HEK293 (cell line): ENCODE measurements around the gene GPR17.

Experiments used
- CTCF ChIA-PET: fragments of 350-600 bp; formaldehyde crosslinking; extraction: SDS; loops from one replicate; lab custom pipeline; 2021; ENCODE audit warnings: antibody characterized with exemption; lab: Yijun Ruan, JAX
- POLR2A ChIA-PET: fragments of 300-600 bp; formaldehyde crosslinking; extraction: SDS; loops from one replicate; lab custom pipeline; 2020; ENCODE audit warnings: antibody characterized with exemption, inconsistent platforms; lab: Yijun Ruan, JAX
- H3K27ac ChIP-seq: fragments of 200-500 bp; sonication (Bioruptor generic); 2 replicates; pipeline ENCODE4 v1.5.1; 2014; ENCODE audit warnings: low read depth, low read length, control low read depth, inconsistent platforms; ENCODE audit errors: extremely low read depth
- H3K36me3 ChIP-seq, 2 experiments: fragments of 200-500 bp in 1 of 2; sonication (Bioruptor generic) in 1 of 2; 1 replicate in 1 of 2; 2 replicates in 1 of 2; pipeline ENCODE4 v1.5.1; 2014 to 2017; ENCODE audit warnings: inconsistent platforms in 2 of 2, low read length in 2 of 2; ENCODE audit not compliant: control insufficient read depth in 2 of 2, insufficient read depth in 1 of 2
- H3K4me1 ChIP-seq: fragments of 200-500 bp; sonication (Bioruptor generic); 2 replicates; pipeline ENCODE4 v1.5.1; 2014; ENCODE audit warnings: mild to moderate bottlenecking, low read length, inconsistent platforms; ENCODE audit not compliant: control insufficient read depth, insufficient read depth
- H3K4me3 ChIP-seq: 2 replicates; pipeline ENCODE4 v1.5.1; 2011; ENCODE audit warnings: low read depth, mild to moderate bottlenecking, control low read depth, low read length, moderate library complexity
- H3K9me3 ChIP-seq: fragments of 200-500 bp; sonication (Bioruptor generic); 2 replicates; pipeline ENCODE4 v1.5.1; 2014; ENCODE audit warnings: low read depth, low read length, inconsistent platforms; ENCODE audit not compliant: control insufficient read depth, insufficient read depth
- BCL11A ChIP-seq: fragments of 450-650 bp; formaldehyde crosslinking; IDR thresholded peaks from 2 replicates; pipeline ENCODE4 v1.5.1; 2016; ENCODE audit warnings: low read depth, missing biosample characterization, missing genetic modification characterization
- GLIS2 ChIP-seq: fragments of 450-650 bp; formaldehyde crosslinking; IDR thresholded peaks from 2 replicates; pipeline ENCODE4 v1.5.1; 2016; ENCODE audit warnings: missing biosample characterization, missing genetic modification characterization
- SCRT1 ChIP-seq: fragments of 450-650 bp; formaldehyde crosslinking; IDR thresholded peaks from 2 replicates; pipeline ENCODE4 v1.5.1; 2016; ENCODE audit warnings: missing biosample characterization, missing genetic modification characterization, borderline replicate concordance
- SETDB1 ChIP-seq: IDR thresholded peaks from one replicate; pipeline ENCODE4 v1.6.1; 2017; ENCODE audit warnings: mild to moderate bottlenecking, low read length, moderate library complexity, mixed read lengths; ENCODE audit not compliant: insufficient read length
- SP3 ChIP-seq: fragments of 450-650 bp; formaldehyde crosslinking; IDR thresholded peaks from 2 replicates; pipeline ENCODE4 v1.5.1; 2016; ENCODE audit warnings: missing biosample characterization, missing genetic modification characterization
- WT1 ChIP-seq: fragments of 450-650 bp; formaldehyde crosslinking; IDR thresholded peaks from 2 replicates; pipeline ENCODE4 v1.5.1; 2016; ENCODE audit warnings: missing biosample characterization, missing genetic modification characterization
- ZFHX2 ChIP-seq: fragments of 450-650 bp; formaldehyde crosslinking; conservative IDR thresholded peaks from 2 replicates; pipeline ENCODE4 v1.5.1; 2016; ENCODE audit warnings: missing biosample characterization, missing genetic modification characterization
- ZFP41 ChIP-seq: fragments of 450-650 bp; formaldehyde crosslinking; IDR thresholded peaks from 2 replicates; pipeline ENCODE4 v1.5.1; 2016; ENCODE audit warnings: missing biosample characterization, missing genetic modification characterization, borderline replicate concordance
- ZNF133 ChIP-seq: fragments of 450-650 bp; formaldehyde crosslinking; IDR thresholded peaks from 2 replicates; pipeline ENCODE4 v1.5.1; 2016; ENCODE audit warnings: missing biosample characterization, missing genetic modification characterization
- ZNF140 ChIP-seq: fragments of 450-650 bp; formaldehyde crosslinking; IDR thresholded peaks from 2 replicates; pipeline ENCODE4 v1.5.1; 2016; ENCODE audit warnings: missing biosample characterization, missing genetic modification characterization
- ZNF146 ChIP-seq: fragments of 450-650 bp; formaldehyde crosslinking; IDR thresholded peaks from 2 replicates; pipeline ENCODE4 v1.5.1; 2016; ENCODE audit warnings: missing biosample characterization, missing genetic modification characterization
- ZNF433 ChIP-seq: fragments of 450-650 bp; formaldehyde crosslinking; IDR thresholded peaks from 2 replicates; pipeline ENCODE4 v1.5.1; 2016; ENCODE audit warnings: missing biosample characterization, missing genetic modification characterization, low read depth
- ZNF747 ChIP-seq: fragments of 450-650 bp; formaldehyde crosslinking; IDR thresholded peaks from 2 replicates; pipeline ENCODE4 v1.5.1; 2016; ENCODE audit warnings: missing biosample characterization, missing genetic modification characterization
- ZNF791 ChIP-seq: fragments of 450-650 bp; formaldehyde crosslinking; IDR thresholded peaks from 2 replicates; pipeline ENCODE4 v1.5.1; 2016; ENCODE audit warnings: missing biosample characterization, missing genetic modification characterization
- TF ChIP-seq, protein P1 (sequence below): fragments of 450-650 bp; formaldehyde crosslinking; IDR thresholded peaks from 2 replicates; pipeline ENCODE4 v1.5.1; 2016; ENCODE audit warnings: missing biosample characterization, missing genetic modification characterization
- TF ChIP-seq, protein P2 (sequence below): fragments of 450-650 bp; IDR thresholded peaks from 2 replicates; pipeline ENCODE4 v1.5.1; 2018; ENCODE audit warnings: missing biosample characterization, mild to moderate bottlenecking, missing genetic modification characterization
- TF ChIP-seq, protein P3 (sequence below): fragments of 450-650 bp; formaldehyde crosslinking; IDR thresholded peaks from 2 replicates; pipeline ENCODE4 v1.5.1; 2016; ENCODE audit warnings: missing biosample characterization, missing genetic modification characterization, borderline replicate concordance
- TF ChIP-seq, protein P4 (sequence below): fragments of 450-650 bp; formaldehyde crosslinking; IDR thresholded peaks from 2 replicates; pipeline ENCODE4 v1.5.1; 2017; ENCODE audit warnings: missing biosample characterization, missing genetic modification characterization
- TF ChIP-seq, protein P5 (sequence below): fragments of 450-650 bp; formaldehyde crosslinking; IDR thresholded peaks from 2 replicates; pipeline ENCODE4 v1.5.1; 2016; ENCODE audit warnings: missing biosample characterization, missing genetic modification characterization
- TF ChIP-seq, protein P6 (sequence below): fragments of 450-650 bp; formaldehyde crosslinking; IDR thresholded peaks from 2 replicates; pipeline ENCODE4 v1.5.1; 2016; ENCODE audit warnings: missing biosample characterization, missing genetic modification characterization

GPR17 gene

DNA sequence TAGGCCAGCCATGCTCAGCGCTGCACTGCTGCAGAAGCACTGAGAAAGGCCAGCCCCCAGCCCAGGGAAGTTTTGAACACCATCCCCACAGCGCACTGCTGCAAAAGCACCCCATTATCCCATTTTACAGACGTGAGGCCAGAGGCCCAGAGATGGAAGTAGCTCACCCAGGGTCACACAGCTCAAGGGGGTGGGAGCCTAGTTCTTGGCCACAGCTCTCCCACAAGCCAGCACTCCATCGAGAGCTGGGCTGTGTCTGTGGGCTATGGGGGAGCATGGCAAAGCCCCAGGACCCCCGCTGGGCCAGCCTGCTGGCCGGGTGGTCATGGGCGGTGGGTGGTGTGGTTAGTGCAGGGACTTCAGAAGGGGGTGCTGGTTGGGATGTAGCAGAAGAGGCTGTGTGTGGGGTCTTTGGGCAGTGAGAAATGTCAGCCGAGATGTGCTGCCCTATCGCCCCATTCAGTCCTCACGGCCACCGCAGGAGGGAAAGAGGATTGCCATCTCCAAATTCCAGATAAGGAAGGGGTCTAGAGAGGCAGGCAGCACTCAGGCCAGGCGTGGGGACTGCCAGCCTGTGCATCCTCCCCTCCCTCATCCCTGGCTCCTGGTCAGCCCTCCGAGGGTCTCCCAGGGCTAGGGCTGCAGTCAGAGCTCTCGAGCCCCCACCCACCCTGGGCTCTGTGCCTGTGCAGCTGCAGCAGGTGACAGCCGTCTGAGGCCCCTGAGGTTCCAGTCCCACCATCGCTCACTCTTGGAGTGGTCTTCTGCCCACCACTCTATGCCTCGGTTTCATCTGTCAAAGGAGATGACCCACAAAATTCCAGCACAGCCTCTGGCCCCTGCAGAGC lies 17.0 kb upstream of the GPR17 start:
- POLR2A ChIA-PET, result no interaction called here
- Histone ChIP-seq H3K27ac (no peak overlapping the region), H3K9me3 (no peaks in the 10 kb centered on the region), H3K36me3 (no peaks in the 10 kb centered on the region), H3K4me1 (no peaks in the 10 kb centered on the region), H3K4me3 (no peak overlapping the region)
- no peak for TF ChIP-seq ZFP41
- no peak for TF ChIP-seq ZNF791 (tag by site-specific recombination)
- TF ChIP-seq ZNF146, result no peak
- no peak for TF ChIP-seq BCL11A (tag by site-specific recombination)
- peak; percentile 33; the same call in 1 of the 2 replicates for TF ChIP-seq GLIS2
- CTCF ChIA-PET, result no interaction called here

DNA sequence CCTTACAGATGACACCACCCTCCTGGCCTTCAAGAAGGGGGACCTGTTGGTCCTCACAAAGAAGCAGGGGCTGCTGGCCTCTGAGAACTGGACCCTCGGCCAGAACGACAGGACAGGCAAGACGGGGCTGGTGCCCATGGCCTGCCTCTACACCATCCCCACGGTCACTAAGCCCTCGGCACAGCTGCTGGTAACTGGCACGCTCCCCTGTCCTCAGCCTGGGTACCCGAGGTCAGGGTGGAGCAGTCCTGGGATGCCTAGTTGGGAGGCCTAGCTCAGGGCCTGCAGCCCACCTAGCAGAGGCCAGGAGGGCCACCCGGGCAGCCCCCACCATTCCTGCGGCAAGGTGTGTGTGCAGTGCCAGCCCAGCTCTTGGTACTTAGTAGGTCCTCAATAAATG lies 16.3 kb upstream of the GPR17 start:
- ChIA-PET CTCF (no interaction called here), POLR2A (no interaction called here)
- Histone ChIP-seq H3K9me3 (no peaks in the 10 kb centered on the region), H3K36me3 (no peaks in the 10 kb centered on the region), H3K4me1 (no peaks in the 10 kb centered on the region), H3K27ac (no peak overlapping the region), H3K4me3 (no peak overlapping the region)
- TF ChIP-seq ZFHX2 (tag by site-specific recombination) (no peak), ZNF140 (tag by site-specific recombination) (no peak), SETDB1 (no peak), WT1 (no peak), ZNF433 (no peak), SP3 (tag by site-specific recombination) (no peak), SCRT1 (no peak), ZNF747 (tag by site-specific recombination) (no peak)
- TF ChIP-seq, protein P1, sequence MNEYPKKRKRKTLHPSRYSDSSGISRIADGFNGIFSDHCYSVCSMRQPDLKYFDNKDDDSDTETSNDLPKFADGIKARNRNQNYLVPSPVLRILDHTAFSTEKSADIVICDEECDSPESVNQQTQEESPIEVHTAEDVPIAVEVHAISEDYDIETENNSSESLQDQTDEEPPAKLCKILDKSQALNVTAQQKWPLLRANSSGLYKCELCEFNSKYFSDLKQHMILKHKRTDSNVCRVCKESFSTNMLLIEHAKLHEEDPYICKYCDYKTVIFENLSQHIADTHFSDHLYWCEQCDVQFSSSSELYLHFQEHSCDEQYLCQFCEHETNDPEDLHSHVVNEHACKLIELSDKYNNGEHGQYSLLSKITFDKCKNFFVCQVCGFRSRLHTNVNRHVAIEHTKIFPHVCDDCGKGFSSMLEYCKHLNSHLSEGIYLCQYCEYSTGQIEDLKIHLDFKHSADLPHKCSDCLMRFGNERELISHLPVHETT (tag by site-specific recombination), result no peak
- TF ChIP-seq, protein P2, sequence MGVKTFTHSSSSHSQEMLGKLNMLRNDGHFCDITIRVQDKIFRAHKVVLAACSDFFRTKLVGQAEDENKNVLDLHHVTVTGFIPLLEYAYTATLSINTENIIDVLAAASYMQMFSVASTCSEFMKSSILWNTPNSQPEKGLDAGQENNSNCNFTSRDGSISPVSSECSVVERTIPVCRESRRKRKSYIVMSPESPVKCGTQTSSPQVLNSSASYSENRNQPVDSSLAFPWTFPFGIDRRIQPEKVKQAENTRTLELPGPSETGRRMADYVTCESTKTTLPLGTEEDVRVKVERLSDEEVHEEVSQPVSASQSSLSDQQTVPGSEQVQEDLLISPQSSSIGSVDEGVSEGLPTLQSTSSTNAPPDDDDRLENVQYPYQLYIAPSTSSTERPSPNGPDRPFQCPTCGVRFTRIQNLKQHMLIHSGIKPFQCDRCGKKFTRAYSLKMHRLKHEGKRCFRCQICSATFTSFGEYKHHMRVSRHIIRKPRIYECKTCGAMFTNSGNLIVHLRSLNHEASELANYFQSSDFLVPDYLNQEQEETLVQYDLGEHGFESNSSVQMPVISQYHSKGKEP (tag by site-specific recombination), result no peak
- TF ChIP-seq, protein P3, sequence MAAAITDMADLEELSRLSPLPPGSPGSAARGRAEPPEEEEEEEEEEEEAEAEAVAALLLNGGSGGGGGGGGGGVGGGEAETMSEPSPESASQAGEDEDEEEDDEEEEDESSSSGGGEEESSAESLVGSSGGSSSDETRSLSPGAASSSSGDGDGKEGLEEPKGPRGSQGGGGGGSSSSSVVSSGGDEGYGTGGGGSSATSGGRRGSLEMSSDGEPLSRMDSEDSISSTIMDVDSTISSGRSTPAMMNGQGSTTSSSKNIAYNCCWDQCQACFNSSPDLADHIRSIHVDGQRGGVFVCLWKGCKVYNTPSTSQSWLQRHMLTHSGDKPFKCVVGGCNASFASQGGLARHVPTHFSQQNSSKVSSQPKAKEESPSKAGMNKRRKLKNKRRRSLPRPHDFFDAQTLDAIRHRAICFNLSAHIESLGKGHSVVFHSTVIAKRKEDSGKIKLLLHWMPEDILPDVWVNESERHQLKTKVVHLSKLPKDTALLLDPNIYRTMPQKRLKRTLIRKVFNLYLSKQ (tag by site-specific recombination), result no peak

DNA sequence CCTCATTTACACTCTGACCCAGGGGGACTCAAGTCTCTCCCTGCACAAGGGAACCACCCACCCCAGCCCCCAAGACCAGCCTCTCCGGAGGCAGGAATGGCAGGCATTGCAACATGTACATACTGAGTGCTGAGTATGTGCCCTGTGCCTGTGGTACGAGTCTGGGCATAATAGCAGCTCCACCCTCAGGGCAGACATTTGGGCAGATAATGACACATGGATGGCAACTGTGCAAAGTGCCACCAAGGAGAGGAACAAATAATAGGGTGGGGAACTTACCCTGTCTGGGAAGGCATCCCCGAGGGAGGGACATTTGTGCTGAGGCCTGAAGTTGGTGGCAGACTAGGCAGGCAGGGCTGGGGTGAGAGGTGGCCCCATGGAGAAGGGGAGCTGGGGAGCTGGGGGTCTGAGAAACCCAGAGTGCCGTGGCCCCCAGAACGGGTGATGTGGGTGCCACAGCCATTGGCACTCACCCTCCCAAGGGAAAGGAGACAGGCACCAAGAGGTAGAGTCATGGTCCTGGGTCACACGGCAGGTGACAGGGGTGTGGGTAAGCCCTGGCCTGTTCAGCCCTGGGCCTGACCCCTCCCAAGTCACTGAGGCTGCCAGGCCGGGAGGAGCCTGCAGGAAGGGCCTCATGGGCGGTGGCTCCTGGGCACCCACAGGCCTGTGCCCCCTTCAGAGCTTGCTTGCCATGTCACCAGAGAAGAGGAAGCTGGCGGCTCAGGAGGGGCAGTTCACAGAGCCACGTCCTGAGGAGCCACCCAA lies 15.7 kb upstream of the GPR17 start:
- Histone ChIP-seq H3K4me3 (no peak overlapping the region), H3K9me3 (no peaks in the 10 kb centered on the region), H3K4me1 (no peaks in the 10 kb centered on the region), H3K36me3 (no peaks in the 10 kb centered on the region), H3K27ac (no peak overlapping the region)
- ChIA-PET CTCF (interaction anchor here (0.6 kb wide), 1 partner anchor 20 kb away, joined by 3 read pairs; no protein-coding TSS in a partner anchor), POLR2A (interaction anchor here (0.6 kb wide), 1 partner anchor 151 kb away, joined by 4 read pairs; no protein-coding TSS in a partner anchor)
- TF ChIP-seq, protein P4, sequence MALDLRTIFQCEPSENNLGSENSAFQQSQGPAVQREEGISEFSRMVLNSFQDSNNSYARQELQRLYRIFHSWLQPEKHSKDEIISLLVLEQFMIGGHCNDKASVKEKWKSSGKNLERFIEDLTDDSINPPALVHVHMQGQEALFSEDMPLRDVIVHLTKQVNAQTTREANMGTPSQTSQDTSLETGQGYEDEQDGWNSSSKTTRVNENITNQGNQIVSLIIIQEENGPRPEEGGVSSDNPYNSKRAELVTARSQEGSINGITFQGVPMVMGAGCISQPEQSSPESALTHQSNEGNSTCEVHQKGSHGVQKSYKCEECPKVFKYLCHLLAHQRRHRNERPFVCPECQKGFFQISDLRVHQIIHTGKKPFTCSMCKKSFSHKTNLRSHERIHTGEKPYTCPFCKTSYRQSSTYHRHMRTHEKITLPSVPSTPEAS (tag by site-specific recombination), result no peak
- TF ChIP-seq ZNF146 (no peak), ZNF133 (tag by site-specific recombination) (no peak), ZNF140 (tag by site-specific recombination) (no peak)
- TF ChIP-seq, protein P5, sequence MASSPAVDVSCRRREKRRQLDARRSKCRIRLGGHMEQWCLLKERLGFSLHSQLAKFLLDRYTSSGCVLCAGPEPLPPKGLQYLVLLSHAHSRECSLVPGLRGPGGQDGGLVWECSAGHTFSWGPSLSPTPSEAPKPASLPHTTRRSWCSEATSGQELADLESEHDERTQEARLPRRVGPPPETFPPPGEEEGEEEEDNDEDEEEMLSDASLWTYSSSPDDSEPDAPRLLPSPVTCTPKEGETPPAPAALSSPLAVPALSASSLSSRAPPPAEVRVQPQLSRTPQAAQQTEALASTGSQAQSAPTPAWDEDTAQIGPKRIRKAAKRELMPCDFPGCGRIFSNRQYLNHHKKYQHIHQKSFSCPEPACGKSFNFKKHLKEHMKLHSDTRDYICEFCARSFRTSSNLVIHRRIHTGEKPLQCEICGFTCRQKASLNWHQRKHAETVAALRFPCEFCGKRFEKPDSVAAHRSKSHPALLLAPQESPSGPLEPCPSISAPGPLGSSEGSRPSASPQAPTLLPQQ (tag by site-specific recombination), result no peak
- TF ChIP-seq, protein P6, sequence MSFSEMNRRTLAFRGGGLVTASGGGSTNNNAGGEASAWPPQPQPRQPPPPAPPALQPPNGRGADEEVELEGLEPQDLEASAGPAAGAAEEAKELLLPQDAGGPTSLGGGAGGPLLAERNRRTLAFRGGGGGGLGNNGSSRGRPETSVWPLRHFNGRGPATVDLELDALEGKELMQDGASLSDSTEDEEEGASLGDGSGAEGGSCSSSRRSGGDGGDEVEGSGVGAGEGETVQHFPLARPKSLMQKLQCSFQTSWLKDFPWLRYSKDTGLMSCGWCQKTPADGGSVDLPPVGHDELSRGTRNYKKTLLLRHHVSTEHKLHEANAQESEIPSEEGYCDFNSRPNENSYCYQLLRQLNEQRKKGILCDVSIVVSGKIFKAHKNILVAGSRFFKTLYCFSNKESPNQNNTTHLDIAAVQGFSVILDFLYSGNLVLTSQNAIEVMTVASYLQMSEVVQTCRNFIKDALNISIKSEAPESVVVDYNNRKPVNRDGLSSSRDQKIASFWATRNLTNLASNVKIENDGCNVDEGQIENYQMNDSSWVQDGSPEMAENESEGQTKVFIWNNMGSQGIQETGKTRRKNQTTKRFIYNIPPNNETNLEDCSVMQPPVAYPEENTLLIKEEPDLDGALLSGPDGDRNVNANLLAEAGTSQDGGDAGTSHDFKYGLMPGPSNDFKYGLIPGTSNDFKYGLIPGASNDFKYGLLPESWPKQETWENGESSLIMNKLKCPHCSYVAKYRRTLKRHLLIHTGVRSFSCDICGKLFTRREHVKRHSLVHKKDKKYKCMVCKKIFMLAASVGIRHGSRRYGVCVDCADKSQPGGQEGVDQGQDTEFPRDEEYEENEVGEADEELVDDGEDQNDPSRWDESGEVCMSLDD (tag by site-specific recombination), result no peak
